Measurements from ENCODE around the gene MAP3K4.

GRCh38 chr6:161000632-161001031, 9.1 kb downstream of the MAP3K4 start:
- TF ChIP-seq, protein P1, sequence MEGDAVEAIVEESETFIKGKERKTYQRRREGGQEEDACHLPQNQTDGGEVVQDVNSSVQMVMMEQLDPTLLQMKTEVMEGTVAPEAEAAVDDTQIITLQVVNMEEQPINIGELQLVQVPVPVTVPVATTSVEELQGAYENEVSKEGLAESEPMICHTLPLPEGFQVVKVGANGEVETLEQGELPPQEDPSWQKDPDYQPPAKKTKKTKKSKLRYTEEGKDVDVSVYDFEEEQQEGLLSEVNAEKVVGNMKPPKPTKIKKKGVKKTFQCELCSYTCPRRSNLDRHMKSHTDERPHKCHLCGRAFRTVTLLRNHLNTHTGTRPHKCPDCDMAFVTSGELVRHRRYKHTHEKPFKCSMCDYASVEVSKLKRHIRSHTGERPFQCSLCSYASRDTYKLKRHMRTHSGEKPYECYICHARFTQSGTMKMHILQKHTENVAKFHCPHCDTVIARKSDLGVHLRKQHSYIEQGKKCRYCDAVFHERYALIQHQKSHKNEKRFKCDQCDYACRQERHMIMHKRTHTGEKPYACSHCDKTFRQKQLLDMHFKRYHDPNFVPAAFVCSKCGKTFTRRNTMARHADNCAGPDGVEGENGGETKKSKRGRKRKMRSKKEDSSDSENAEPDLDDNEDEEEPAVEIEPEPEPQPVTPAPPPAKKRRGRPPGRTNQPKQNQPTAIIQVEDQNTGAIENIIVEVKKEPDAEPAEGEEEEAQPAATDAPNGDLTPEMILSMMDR (IDR thresholded peaks at IDR 0.05) = no peak
- TF ChIP-seq POLR2AphosphoS5 (IDR thresholded peaks at IDR 0.05) (no peak), POLR2A (IDR thresholded peaks at IDR 0.05) (no peak)

All from stomach (tissue), 4 donors.